ENCODE results near the gene CXorf51B.
"Not testable (repeated sequence)": the region's sequence is repeated elsewhere in the genome, so short reads cannot be mapped to it uniquely, and the experiment has no call there.

The CXorf51B gene

DNA sequence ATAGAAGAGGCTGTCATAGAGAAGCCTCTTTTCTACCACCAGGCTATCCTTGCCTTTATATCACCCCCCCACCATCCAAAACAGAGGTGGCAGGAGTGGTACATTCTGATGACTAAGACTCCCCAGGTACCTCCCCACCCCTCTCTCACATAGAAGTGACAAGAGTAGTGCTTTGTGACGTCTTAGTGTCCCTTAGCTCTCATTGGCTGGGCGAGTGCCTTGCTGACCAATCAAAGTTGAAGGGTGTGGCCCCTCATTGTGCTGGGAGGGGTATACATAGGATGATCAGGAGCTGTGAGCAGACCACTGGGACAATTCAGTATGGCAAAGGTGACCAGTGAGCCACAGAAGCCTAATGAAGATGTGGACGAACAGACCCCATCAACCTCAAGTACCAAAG is at the start of gene CXorf51B:
CXorf51B (plus strand) TSS at position 301 of the 400 bp plus-strand sequence; CDS start at position 322, 21 bp downstream.
- TF ChIP-seq CREB1 (IDR thresholded peaks at IDR 0.05; ENCODE audit: low read depth); TCF12 (IDR thresholded peaks at IDR 0.05; ENCODE audit: low read depth); EP300 (IDR thresholded peaks at IDR 0.05; ENCODE audit: borderline replicate concordance): not testable (repeated sequence)

- not testable (repeated sequence) for TF ChIP-seq NFIC (IDR thresholded peaks at IDR 0.05); CREB1 (IDR thresholded peaks at IDR 0.05; ENCODE audit: low read depth); RAD21 (IDR thresholded peaks at IDR 0.05; ENCODE audit: low read depth)
These were observed 5.1 kb downstream of the CXorf51B start, which contains the start of gene CXorf51A for GRCh38 chrX:146814644-146815043. Gene CXorf51A (minus strand): TSS chrX:146814744. CDS start chrX:146814723, 21 bp downstream.

DNA sequence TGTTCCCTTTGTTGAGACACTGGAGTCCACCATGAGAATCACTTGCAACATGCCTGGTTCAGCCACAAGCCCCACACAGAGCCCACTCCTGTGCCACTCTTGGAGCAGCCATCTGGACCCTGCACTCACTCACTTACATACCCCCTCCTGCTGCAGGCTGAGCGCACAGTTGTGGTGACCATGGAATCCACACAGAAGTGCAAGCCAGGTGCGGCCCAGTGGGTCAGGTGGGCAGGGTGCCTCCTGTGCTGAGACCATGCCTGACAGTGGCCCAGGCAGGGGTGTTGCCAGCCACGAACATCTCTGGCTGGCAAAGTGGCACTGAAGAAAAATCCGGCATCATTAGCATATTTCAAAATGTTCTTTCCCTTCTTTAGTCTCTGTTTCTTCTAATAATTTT is 22.4 kb downstream of the CXorf51B start:
- TF ChIP-seq FOXM1 (IDR thresholded peaks at IDR 0.05; ENCODE audit: borderline replicate concordance, low read depth) (no peak), CEBPB (IDR thresholded peaks at IDR 0.05) (no peak), USF1 (IDR thresholded peaks at IDR 0.05) (no peak), NFIC (IDR thresholded peaks at IDR 0.05) (no peak), EGR1 (IDR thresholded peaks at IDR 0.05) (no peak), YY1 (IDR thresholded peaks at IDR 0.05; ENCODE audit: low read depth) (no peak), TEAD4 (IDR thresholded peaks at IDR 0.05) (no peak), CREB1 (IDR thresholded peaks at IDR 0.05; ENCODE audit: low read depth) (no peak)
- TF ChIP-seq, protein P1, sequence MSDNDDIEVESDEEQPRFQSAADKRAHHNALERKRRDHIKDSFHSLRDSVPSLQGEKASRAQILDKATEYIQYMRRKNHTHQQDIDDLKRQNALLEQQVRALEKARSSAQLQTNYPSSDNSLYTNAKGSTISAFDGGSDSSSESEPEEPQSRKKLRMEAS (IDR thresholded peaks at IDR 0.05) = no peak
- TF ChIP-seq, protein P2, sequence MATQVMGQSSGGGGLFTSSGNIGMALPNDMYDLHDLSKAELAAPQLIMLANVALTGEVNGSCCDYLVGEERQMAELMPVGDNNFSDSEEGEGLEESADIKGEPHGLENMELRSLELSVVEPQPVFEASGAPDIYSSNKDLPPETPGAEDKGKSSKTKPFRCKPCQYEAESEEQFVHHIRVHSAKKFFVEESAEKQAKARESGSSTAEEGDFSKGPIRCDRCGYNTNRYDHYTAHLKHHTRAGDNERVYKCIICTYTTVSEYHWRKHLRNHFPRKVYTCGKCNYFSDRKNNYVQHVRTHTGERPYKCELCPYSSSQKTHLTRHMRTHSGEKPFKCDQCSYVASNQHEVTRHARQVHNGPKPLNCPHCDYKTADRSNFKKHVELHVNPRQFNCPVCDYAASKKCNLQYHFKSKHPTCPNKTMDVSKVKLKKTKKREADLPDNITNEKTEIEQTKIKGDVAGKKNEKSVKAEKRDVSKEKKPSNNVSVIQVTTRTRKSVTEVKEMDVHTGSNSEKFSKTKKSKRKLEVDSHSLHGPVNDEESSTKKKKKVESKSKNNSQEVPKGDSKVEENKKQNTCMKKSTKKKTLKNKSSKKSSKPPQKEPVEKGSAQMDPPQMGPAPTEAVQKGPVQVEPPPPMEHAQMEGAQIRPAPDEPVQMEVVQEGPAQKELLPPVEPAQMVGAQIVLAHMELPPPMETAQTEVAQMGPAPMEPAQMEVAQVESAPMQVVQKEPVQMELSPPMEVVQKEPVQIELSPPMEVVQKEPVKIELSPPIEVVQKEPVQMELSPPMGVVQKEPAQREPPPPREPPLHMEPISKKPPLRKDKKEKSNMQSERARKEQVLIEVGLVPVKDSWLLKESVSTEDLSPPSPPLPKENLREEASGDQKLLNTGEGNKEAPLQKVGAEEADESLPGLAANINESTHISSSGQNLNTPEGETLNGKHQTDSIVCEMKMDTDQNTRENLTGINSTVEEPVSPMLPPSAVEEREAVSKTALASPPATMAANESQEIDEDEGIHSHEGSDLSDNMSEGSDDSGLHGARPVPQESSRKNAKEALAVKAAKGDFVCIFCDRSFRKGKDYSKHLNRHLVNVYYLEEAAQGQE (IDR thresholded peaks at IDR 0.05; ENCODE audit: low read depth) = no peak

GRCh38 chrX:146854281-146854680 is 44.7 kb downstream of the CXorf51B start:
- TF ChIP-seq TCF12 (IDR thresholded peaks at IDR 0.05; ENCODE audit: low read depth) (no peak), RAD21 (IDR thresholded peaks at IDR 0.05; ENCODE audit: low read depth) (no peak), FOXM1 (IDR thresholded peaks at IDR 0.05; ENCODE audit: borderline replicate concordance, low read depth) (no peak), USF1 (IDR thresholded peaks at IDR 0.05) (no peak)
- TF ChIP-seq, protein P1 (IDR thresholded peaks at IDR 0.05) = no peak
